A673 (cell line): ENCODE measurements around the gene LMF1. TPM values are rescaled to one million over a fixed set of nuclear protein-coding genes. Genes with fewer than 3 reads are reported as not detected.

Experiments
- BruUV-seq: library from RNA; stranded (reverse); fragments of 400-500 nt; replicated peaks from 2 replicates; lab custom pipeline; 2021; lab: Mats Ljungman, UMichigan
- CTCF ChIA-PET: fragments of 300-600 bp; sonication (Branson Sonifier 250); formaldehyde crosslinking; loops from one replicate; lab custom pipeline; 2022; ENCODE audit warnings: antibody characterized with exemption; lab: Charles Lee
- POLR2A ChIA-PET: fragments of 300-600 bp; sonication (Branson Sonifier 250); formaldehyde crosslinking; loops from one replicate; lab custom pipeline; 2022; ENCODE audit warnings: antibody characterized with exemption; ENCODE audit not compliant: low non-redundant PET; lab: Charles Lee
- DNase-seq: peaks from one replicate; pipeline ENCODE4 v3.0.0-alpha.2; 2015; ENCODE audit warnings: low spot score
- H3K27ac ChIP-seq: fragments of 200-600 bp; sonication (generic); 2 replicates; pipeline ENCODE4 v1.5.1; 2016; ENCODE audit warnings: mixed run types, low read depth, mild to moderate bottlenecking, mixed read lengths, antibody characterized with exemption, low read length; ENCODE audit not compliant: poor library complexity, severe bottlenecking
- H3K27me3 ChIP-seq: fragments of 200-600 bp; sonication (generic); replicated peaks from 2 replicates; pipeline ENCODE4 v1.6.1; 2017; ENCODE audit warnings: mixed run types, low read depth, mild to moderate bottlenecking, mixed read lengths, antibody characterized with exemption, low read length; ENCODE audit not compliant: insufficient read depth, poor library complexity
- H3K36me3 ChIP-seq: fragments of 200-600 bp; sonication (generic); 2 replicates; pipeline ENCODE4 v1.6.1; 2016; ENCODE audit warnings: mixed run types, mild to moderate bottlenecking, mixed read lengths, antibody characterized with exemption, low read length; ENCODE audit not compliant: insufficient read depth, poor library complexity, severe bottlenecking
- H3K4me1 ChIP-seq: fragments of 200-600 bp; sonication (generic); 2 replicates; pipeline ENCODE4 v1.6.1; 2017; ENCODE audit warnings: mixed run types, mild to moderate bottlenecking, mixed read lengths, antibody characterized with exemption, low read length; ENCODE audit not compliant: insufficient read depth, poor library complexity, severe bottlenecking
- H3K4me3 ChIP-seq: fragments of 200-600 bp; sonication (generic); 2 replicates; pipeline ENCODE4 v1.5.1; 2016; ENCODE audit warnings: low read depth, mixed run types, mild to moderate bottlenecking, mixed read lengths, low read length; ENCODE audit not compliant: poor library complexity, severe bottlenecking
- H3K9me3 ChIP-seq: fragments of 200-600 bp; sonication (generic); 2 replicates; pipeline ENCODE4 v1.6.1; 2016; ENCODE audit warnings: mixed run types, low read depth, mild to moderate bottlenecking, mixed read lengths, antibody characterized with exemption, low read length; ENCODE audit not compliant: poor library complexity, severe bottlenecking
- EZH2 ChIP-seq: fragments of 200-600 bp; sonication (generic); IDR thresholded peaks from 2 replicates; pipeline ENCODE4 v1.6.1; 2017; ENCODE audit warnings: borderline replicate concordance, low read depth, mild to moderate bottlenecking, mixed read lengths, antibody characterized with exemption, low read length; ENCODE audit not compliant: poor library complexity, severe bottlenecking
- intact Hi-C: fragments of 100-400 bp; cut with micrococcal nuclease; formaldehyde crosslinking; loops from one replicate; pipeline ENCODE4 v1.10.0; 2022; ENCODE audit not compliant: unreplicated experiment
- total RNA-seq: library from RNA; stranded (reverse); gene quantifications from 2 replicates; pipeline ENCODE4 v1.2.3, GENCODE V29; 2021
- TF ChIP-seq, protein P1 (sequence below): fragments of 300-800, 200-600 bp; sonication (generic); conservative IDR thresholded peaks from 2 replicates; pipeline ENCODE4 v1.5.1; 2017; ENCODE audit warnings: low read depth, mild to moderate bottlenecking, antibody characterized with exemption, low read length, moderate library complexity, mixed read lengths

Gene LMF1
- total RNA-seq, 1 experiment from 2014 or later, result 21.0 TPM

DNA sequence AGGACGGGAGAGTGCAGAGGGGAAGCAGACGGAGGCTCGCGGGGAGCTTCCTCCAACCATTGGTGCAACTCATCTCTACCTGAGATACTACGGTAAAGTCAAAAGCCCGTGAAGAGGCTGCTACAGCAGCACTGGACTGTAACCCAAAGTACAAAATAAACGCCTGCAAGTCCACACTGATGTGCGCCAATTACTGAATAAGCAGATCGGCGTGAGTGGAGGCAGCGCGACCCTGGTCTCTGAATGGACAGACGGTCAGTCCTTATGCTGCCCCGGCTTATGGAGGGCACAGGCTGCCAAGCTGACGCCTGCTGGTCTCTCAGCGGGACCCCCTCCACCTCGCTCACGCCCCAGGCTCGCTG is 58.5 kb downstream of the LMF1 start:
- no peak for DNase-seq
- ChIA-PET CTCF (no interaction called here), POLR2A (no interaction called here)
- H3K27me3 ChIP-seq, result no peaks in the 10 kb centered on the region
- H3K36me3 ChIP-seq, result no peaks in the 10 kb centered on the region
- intact Hi-C loops, result no loop called here
- no peaks in the 10 kb centered on the region for H3K9me3 ChIP-seq
- no peak overlapping the region for H3K4me3 ChIP-seq
- TF ChIP-seq, protein P1, sequence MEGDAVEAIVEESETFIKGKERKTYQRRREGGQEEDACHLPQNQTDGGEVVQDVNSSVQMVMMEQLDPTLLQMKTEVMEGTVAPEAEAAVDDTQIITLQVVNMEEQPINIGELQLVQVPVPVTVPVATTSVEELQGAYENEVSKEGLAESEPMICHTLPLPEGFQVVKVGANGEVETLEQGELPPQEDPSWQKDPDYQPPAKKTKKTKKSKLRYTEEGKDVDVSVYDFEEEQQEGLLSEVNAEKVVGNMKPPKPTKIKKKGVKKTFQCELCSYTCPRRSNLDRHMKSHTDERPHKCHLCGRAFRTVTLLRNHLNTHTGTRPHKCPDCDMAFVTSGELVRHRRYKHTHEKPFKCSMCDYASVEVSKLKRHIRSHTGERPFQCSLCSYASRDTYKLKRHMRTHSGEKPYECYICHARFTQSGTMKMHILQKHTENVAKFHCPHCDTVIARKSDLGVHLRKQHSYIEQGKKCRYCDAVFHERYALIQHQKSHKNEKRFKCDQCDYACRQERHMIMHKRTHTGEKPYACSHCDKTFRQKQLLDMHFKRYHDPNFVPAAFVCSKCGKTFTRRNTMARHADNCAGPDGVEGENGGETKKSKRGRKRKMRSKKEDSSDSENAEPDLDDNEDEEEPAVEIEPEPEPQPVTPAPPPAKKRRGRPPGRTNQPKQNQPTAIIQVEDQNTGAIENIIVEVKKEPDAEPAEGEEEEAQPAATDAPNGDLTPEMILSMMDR, result no peak
- TF ChIP-seq EZH2, result no peak
- BruUV-seq, result no TSS peak
- H3K27ac ChIP-seq, result no peak overlapping the region
- no peaks in the 10 kb centered on the region for H3K4me1 ChIP-seq

DNA sequence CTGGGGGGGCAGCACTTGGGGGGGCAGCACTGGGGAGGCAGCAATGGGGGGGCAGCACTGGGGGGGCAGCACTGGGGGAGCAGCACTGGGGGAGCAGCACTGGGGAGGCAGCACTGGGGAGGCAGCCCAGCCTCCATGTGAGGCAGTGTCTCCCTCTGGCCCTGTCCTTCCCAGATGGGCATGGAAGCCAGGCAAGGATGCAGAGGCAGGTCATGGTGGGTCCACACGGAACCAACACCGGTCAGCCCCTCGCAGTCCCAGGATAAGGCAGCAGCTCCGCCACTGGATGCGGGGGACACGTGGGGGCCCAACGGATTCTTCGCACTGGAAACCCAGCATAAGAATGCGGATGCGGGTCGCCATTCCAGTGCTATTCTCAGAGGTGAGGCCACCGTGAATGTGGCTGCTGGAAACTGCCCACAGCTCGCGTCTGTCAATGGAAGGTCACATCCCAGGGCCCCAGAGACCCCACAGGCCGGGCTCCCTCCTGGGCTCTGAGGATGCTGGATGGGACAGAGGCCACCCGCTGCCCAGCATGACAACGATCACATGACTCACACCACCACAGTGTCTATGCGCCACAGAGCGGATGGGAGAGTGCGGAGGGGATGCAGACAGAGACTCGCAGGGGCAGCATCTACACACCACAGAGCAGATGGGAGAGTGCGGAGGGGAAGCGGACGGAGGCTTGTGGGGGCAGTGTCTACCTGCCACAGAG is 59.0 kb downstream of the LMF1 start:
- no peak overlapping the region for H3K4me3 ChIP-seq
- TF ChIP-seq, protein P1, result no peak
- TF ChIP-seq EZH2, result no peak
- H3K27me3 ChIP-seq, result no peaks in the 10 kb centered on the region
- H3K27ac ChIP-seq, result no peak overlapping the region
- ChIA-PET CTCF (no interaction called here), POLR2A (no interaction called here)
- DNase-seq, result no peak
- no peaks in the 10 kb centered on the region for H3K36me3 ChIP-seq
- no peaks in the 10 kb centered on the region for H3K4me1 ChIP-seq
- no peaks in the 10 kb centered on the region for H3K9me3 ChIP-seq
- intact Hi-C loops, result no loop called here
- no TSS peak for BruUV-seq

DNA sequence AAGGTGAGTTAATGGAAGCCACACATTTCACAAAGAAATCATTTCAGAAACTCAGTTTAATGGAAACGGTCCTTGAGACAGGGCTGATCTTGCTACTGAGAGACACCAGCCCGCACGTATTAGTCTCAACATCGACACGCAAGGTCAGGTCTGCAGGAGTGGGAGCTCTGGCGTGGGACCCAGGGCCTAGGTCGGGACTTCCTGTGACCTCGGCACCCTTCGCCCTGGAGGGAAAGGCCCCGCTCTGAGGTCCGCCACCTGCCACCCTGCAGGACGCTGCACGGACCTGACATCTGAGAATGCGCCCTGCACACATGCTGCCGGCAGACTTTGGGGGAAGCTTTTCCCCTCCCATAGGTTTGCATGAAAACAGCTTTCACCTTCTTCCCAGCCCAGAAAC is 59.7 kb downstream of the LMF1 start:
- H3K9me3 ChIP-seq, result no peaks in the 10 kb centered on the region
- TF ChIP-seq EZH2, result no peak
- TF ChIP-seq, protein P1, result no peak
- no peak overlapping the region for H3K27ac ChIP-seq
- intact Hi-C loops, result no loop called here
- no peaks in the 10 kb centered on the region for H3K36me3 ChIP-seq
- H3K4me1 ChIP-seq, result no peaks in the 10 kb centered on the region
- CTCF ChIA-PET, result no interaction called here
- H3K4me3 ChIP-seq, result no peak overlapping the region
- POLR2A ChIA-PET, result no interaction called here
- DNase-seq, result no peak
- BruUV-seq, result no TSS peak
- no peaks in the 10 kb centered on the region for H3K27me3 ChIP-seq
